Esophagus squamous epithelium (tissue), 5 donors: ENCODE measurements around the gene SKI. TPM values are rescaled to one million over a fixed set of nuclear protein-coding genes. Genes with fewer than 3 reads are reported as not detected.

Experiments
- DNase-seq: peaks from one replicate; lab custom pipeline; 2025; lab: John Stamatoyannopoulos, UW
- H3K27ac ChIP-seq, 4 donors: fragments of 200-600 bp; sonication (generic); one replicate each; pipeline ENCODE4 v1.5.1; 2016 to 2019; ENCODE audit warnings: mild to moderate bottlenecking in 1 of 4
- H3K27me3 ChIP-seq, 4 donors: fragments of 200-600 bp; sonication (generic); 1 replicate in 3 of 4; 2 replicates in 1 of 4; pipeline versions ENCODE4 v1.5.1 to v1.6.0; 2017 to 2021; ENCODE audit warnings: antibody characterized with exemption in 1 of 4
- H3K36me3 ChIP-seq, 3 donors: fragments of 200-600 bp; sonication (generic); one replicate each; pipeline ENCODE4 v1.5.1; 2016 to 2019
- H3K4me1 ChIP-seq, 3 donors: fragments of 200-600 bp; sonication (generic); one replicate each; pipeline ENCODE4 v1.5.1; 2017 to 2019
- H3K4me3 ChIP-seq, 4 donors: fragments of 200-600 bp; sonication (generic); 1 replicate in 3 of 4; 2 replicates in 1 of 4; pipeline ENCODE4 v1.5.1; 2016 to 2019; ENCODE audit warnings: mild to moderate bottlenecking in 2 of 4, moderate library complexity in 1 of 4
- H3K9me3 ChIP-seq, 3 donors: fragments of 200-600 bp; sonication (generic); one replicate each; pipeline ENCODE4 v1.5.1; 2016 to 2019
- CTCF ChIP-seq, 6 experiments: fragments of 450-650 bp in 4 of 6; fragments of 200-600 bp in 2 of 6; sonication (generic) in 2 of 6; IDR thresholded peaks; one replicate each; pipeline ENCODE4 v1.5.1; 2016 to 2019; ENCODE audit warnings: antibody characterized with exemption in 6 of 6, mild to moderate bottlenecking in 4 of 6, moderate library complexity in 4 of 6
- POLR2A ChIP-seq, 4 donors: fragments of 450-650 bp; IDR thresholded peaks; one replicate each; pipeline ENCODE4 v1.6.1; 2017; ENCODE audit warnings: antibody characterized with exemption in 4 of 4, mild to moderate bottlenecking in 4 of 4, moderate library complexity in 3 of 4
- WGBS, 2 donors: methylation state at CpG; one replicate each; pipeline ENCODE4 v1.1.5; 2018; 5-methylcytosine and 5-hydroxymethylcytosine counted together
- intact Hi-C: fragments of 100-400 bp; cut with DNase I; formaldehyde crosslinking; loops from one replicate; pipeline ENCODE4 v1.15.0; 2022
- total RNA-seq, 4 donors: library from RNA; depleted of rRNA; stranded (reverse); fragments of >200 nt; gene quantifications; one replicate each; pipeline ENCODE4 v1.1.0, GENCODE V29; 2016
- donor health status: DM: yes; HTN: yes; CAD: no.

SKI gene
- total RNA-seq, 4 donors from 2014 or later = 18.2 to 38.8 (median 25.2) TPM

GRCh38 chr1:2181271-2181670, 46.8 kb upstream of the SKI start:
- H3K9me3 ChIP-seq = no peaks in the 10 kb centered on the region
- TF ChIP-seq CTCF (IDR thresholded peaks at IDR 0.05) (no peak), POLR2A (IDR thresholded peaks at IDR 0.05) (no peak)
- H3K36me3 ChIP-seq = peaks cover 0 to 71% (median 8%) of the 10 kb centered on the region in 3 donors

GRCh38 chr1:2181752-2182151, 46.4 kb upstream of the SKI start:
- peaks cover 0 to 67% (median 8%) of the 10 kb centered on the region in 3 donors for H3K36me3 ChIP-seq
- intact Hi-C loops = no loop called here

More at GRCh38 chr1:2181271-2181670, 46.8 kb upstream of the SKI start:
- 93 to 95% methylated on average over 2 to 4 of the region's 14 CpGs for WGBS, 2 donors
- DNase-seq = no peak
- H3K4me1 ChIP-seq = no peaks in the 10 kb centered on the region
- intact Hi-C loops = no loop called here
- H3K27me3 ChIP-seq = no peaks in the 10 kb centered on the region
- H3K4me3 ChIP-seq = no peak overlapping the region
- H3K27ac ChIP-seq = no peak overlapping the region

GRCh38 chr1:2182376-2182775, 45.7 kb upstream of the SKI start:
- Histone ChIP-seq H3K27ac (no peak overlapping the region), H3K4me1 (peaks cover 0 to 10% (median 0%) of the 10 kb centered on the region in 3 donors), H3K27me3 (no peaks in the 10 kb centered on the region), H3K9me3 (no peaks in the 10 kb centered on the region), H3K36me3 (peaks cover 0 to 62% (median 8%) of the 10 kb centered on the region in 3 donors), H3K4me3 (no peak overlapping the region)
- intact Hi-C loops = no loop called here
- TF ChIP-seq CTCF (IDR thresholded peaks at IDR 0.05) = no peak
- no peak for TF ChIP-seq POLR2A (IDR thresholded peaks at IDR 0.05)
- DNase-seq = no peak
- 100% methylated on average over 3 of the region's 13 CpGs; no CpG with 5 or more reads in 1 of the 2 donors for WGBS, 2 donors

More at GRCh38 chr1:2181752-2182151, 46.4 kb upstream of the SKI start:
- Histone ChIP-seq H3K27ac (no peak overlapping the region), H3K9me3 (no peaks in the 10 kb centered on the region), H3K27me3 (no peaks in the 10 kb centered on the region), H3K4me3 (no peak overlapping the region), H3K4me1 (peaks cover 0 to 4% (median 0%) of the 10 kb centered on the region in 3 donors)
- TF ChIP-seq CTCF (IDR thresholded peaks at IDR 0.05) = no peak
- TF ChIP-seq POLR2A (IDR thresholded peaks at IDR 0.05) = no peak
- no peak for DNase-seq
- 83 to 93% methylated on average over 11 of the region's 11 CpGs for WGBS, 2 donors

DNA sequence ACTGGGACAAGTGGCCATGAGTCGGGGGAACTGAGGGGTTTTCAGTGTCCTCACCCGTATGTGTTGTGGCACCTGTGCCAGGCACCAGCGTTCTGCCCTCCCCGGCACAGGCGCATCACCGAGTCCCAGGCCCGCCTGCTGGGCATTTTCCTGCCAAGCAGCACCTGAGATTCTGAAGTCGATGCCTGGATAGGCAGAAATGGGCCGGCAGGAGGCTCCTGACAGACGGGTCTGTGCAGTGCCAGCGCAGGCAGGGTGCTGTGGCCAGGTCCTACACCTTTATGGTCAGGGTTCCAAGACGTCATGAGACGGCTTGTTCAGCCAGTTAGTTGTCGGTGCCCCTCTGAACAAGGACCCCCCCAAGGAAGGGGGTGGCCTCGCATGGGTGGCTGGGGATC, 44.2 kb upstream of the SKI start:
- peaks cover 0 to 46% (median 8%) of the 10 kb centered on the region in 3 donors for H3K36me3 ChIP-seq
- peaks cover 0 to 22% (median 0%) of the 10 kb centered on the region in 3 donors for H3K4me1 ChIP-seq
- H3K4me3 ChIP-seq = no peak overlapping the region
- intact Hi-C loops = no loop called here
- H3K27me3 ChIP-seq = no peaks in the 10 kb centered on the region
- TF ChIP-seq POLR2A (IDR thresholded peaks at IDR 0.05) = no peak
- TF ChIP-seq CTCF (IDR thresholded peaks at IDR 0.05) = no peak
- no peak overlapping the region for H3K27ac ChIP-seq
- no peaks in the 10 kb centered on the region for H3K9me3 ChIP-seq
- DNase-seq = no peak
- 74 to 91% methylated on average over 7 to 13 of the region's 15 CpGs for WGBS, 2 donors

GRCh38 chr1:2184531-2184930, 43.6 kb upstream of the SKI start:
- Histone ChIP-seq H3K36me3 (peaks cover 0 to 43% (median 8%) of the 10 kb centered on the region in 3 donors), H3K4me1 (peaks cover 0 to 26% (median under 1%) of the 10 kb centered on the region in 3 donors), H3K27ac (no peak overlapping the region), H3K4me3 (no peak overlapping the region), H3K9me3 (no peaks in the 10 kb centered on the region), H3K27me3 (no peaks in the 10 kb centered on the region)
- intact Hi-C loops = no loop called here
- TF ChIP-seq CTCF (IDR thresholded peaks at IDR 0.05) = no peak
- TF ChIP-seq POLR2A (IDR thresholded peaks at IDR 0.05) = no peak
- DNase-seq = no peak
- WGBS, 2 donors = 87 to 96% methylated on average over 8 to 13 of the region's 18 CpGs
